CD4-positive, alpha-beta T cell (primary cell): ENCODE results near the gene AGBL1. TPM values are rescaled to one million over a fixed set of nuclear protein-coding genes. Genes with fewer than 3 reads are reported as not detected.

Source experiments
- ATAC-seq: fragments of 200-7000 bp; cut with Tn5 transposase; one replicate; pipeline ENCODE4 v1.10.0; 2022; ENCODE audit warnings: mild to moderate bottlenecking; ENCODE audit not compliant: poor library complexity
- CTCF ChIA-PET: fragments of 350-600 bp; sonication (Branson Sonifier 250); formaldehyde crosslinking; loops from one replicate; lab custom pipeline; 2021; ENCODE audit warnings: antibody characterized with exemption, inconsistent platforms; lab: Charles Lee
- POLR2A ChIA-PET: fragments of 350-600 bp; sonication (Branson Sonifier 250); formaldehyde crosslinking; loops from one replicate; lab custom pipeline; 2021; ENCODE audit warnings: antibody characterized with exemption, inconsistent platforms; lab: Charles Lee
- DNase-seq, 14 experiments: peaks; one replicate each; pipeline ENCODE4 v3.0.0-alpha.2; 2013 to 2020; ENCODE audit warnings: mixed read lengths in 2 of 14
- H3K27ac ChIP-seq, 2 donors: one replicate each; pipeline versions ENCODE4 v1.5.1 to v1.7.0; 2013; ENCODE audit warnings: low read length in 2 of 2, low read depth in 1 of 2, mild to moderate bottlenecking in 1 of 2
- H3K27me3 ChIP-seq, 2 experiments: 1 replicate in 1 of 2; 2 replicates in 1 of 2; pipeline versions ENCODE4 v1.6.1 to v1.7.0; 2013; ENCODE audit warnings: low read length in 2 of 2, control low read depth in 1 of 2, mild to moderate bottlenecking in 1 of 2, moderate library complexity in 1 of 2; ENCODE audit not compliant: insufficient read depth in 2 of 2, control insufficient read depth in 1 of 2
- H3K36me3 ChIP-seq: one replicate; pipeline ENCODE4 v1.6.1; 2013; ENCODE audit warnings: low read length, control low read depth; ENCODE audit not compliant: insufficient read depth
- H3K4me1 ChIP-seq: one replicate; pipeline ENCODE4 v1.6.1; 2013; ENCODE audit warnings: low read length, control low read depth; ENCODE audit not compliant: insufficient read depth
- H3K4me3 ChIP-seq: one replicate; pipeline ENCODE4 v1.5.1; 2013; ENCODE audit warnings: mild to moderate bottlenecking, low read length, moderate library complexity
- H3K9me3 ChIP-seq, 2 experiments: 1 replicate in 1 of 2; 2 replicates in 1 of 2; pipeline versions ENCODE4 v1.6.1 to v1.7.0; 2013; ENCODE audit warnings: low read length in 2 of 2, mild to moderate bottlenecking in 2 of 2, control low read depth in 1 of 2, moderate library complexity in 1 of 2; ENCODE audit not compliant: control insufficient read depth in 1 of 2, insufficient read depth in 1 of 2
- H3K27ac Mint-ChIP-seq: one replicate; pipeline ENCODE4 v1.8.0; 2020; ENCODE audit warnings: mixed read lengths
- H3K27me3 Mint-ChIP-seq: one replicate; pipeline ENCODE4 v1.8.0; 2021; ENCODE audit warnings: mixed read lengths
- H3K36me3 Mint-ChIP-seq: one replicate; pipeline ENCODE4 v1.8.0; 2021; ENCODE audit warnings: low read depth, mixed read lengths
- H3K4me1 Mint-ChIP-seq: one replicate; pipeline ENCODE4 v1.8.0; 2021; ENCODE audit warnings: low read depth, mixed read lengths
- H3K4me3 Mint-ChIP-seq: one replicate; pipeline ENCODE4 v1.8.0; 2020; ENCODE audit warnings: mild to moderate bottlenecking, mixed read lengths
- H3K9me3 Mint-ChIP-seq: one replicate; pipeline ENCODE4 v1.8.0; 2020; ENCODE audit warnings: mixed read lengths
- CTCF ChIP-seq: fragments of 200-600 bp; IDR thresholded peaks from one replicate; pipeline ENCODE4 v1.8.0; 2022; ENCODE audit warnings: antibody characterized with exemption, mild to moderate bottlenecking
- intact Hi-C, 2 experiments: fragments of 100-400 bp; cut with DNase I in 1 of 2; cut with micrococcal nuclease in 1 of 2; formaldehyde crosslinking; loops; one replicate each; pipeline versions ENCODE4 v1.15.1 to v1.9.0; 2023 to 2025; cut with DNase I, micrococcal nuclease
- total RNA-seq, 174 experiments: library from RNA in 2 of 174; stranded (reverse) in 2 of 174; gene quantifications; one replicate each; pipeline ENCODE4 v1.2.3 and lab custom pipeline; 2021 to 2026

AGBL1 gene
- total RNA-seq, 2 experiments from 2014 or later, result not detected

- Mint-ChIP-seq H3K27me3 (peaks cover 28% of the 10 kb centered on the region), H3K4me3 (no peak overlapping the region), H3K36me3 (no peaks in the 10 kb centered on the region), H3K9me3 (no peaks in the 10 kb centered on the region), H3K4me1 (no peaks in the 10 kb centered on the region), H3K27ac (no peak overlapping the region)
- Histone ChIP-seq H3K9me3 (no peaks in the 10 kb centered on the region), H3K4me1 (no peaks in the 10 kb centered on the region), H3K4me3 (no peak overlapping the region), H3K27me3 (peaks cover 0 to 9% of the 10 kb centered on the region in 2 experiments), H3K36me3 (no peaks in the 10 kb centered on the region), H3K27ac (no peak overlapping the region)
- ChIA-PET CTCF (no interaction called here), POLR2A (no interaction called here)
- no peak for TF ChIP-seq CTCF
- intact Hi-C loops, result no loop called here
- no peak for ATAC-seq
- no peak for DNase-seq
These were observed 826.7 kb downstream of the AGBL1 start for GRCh38 chr15:86906376-86906775.

DNA sequence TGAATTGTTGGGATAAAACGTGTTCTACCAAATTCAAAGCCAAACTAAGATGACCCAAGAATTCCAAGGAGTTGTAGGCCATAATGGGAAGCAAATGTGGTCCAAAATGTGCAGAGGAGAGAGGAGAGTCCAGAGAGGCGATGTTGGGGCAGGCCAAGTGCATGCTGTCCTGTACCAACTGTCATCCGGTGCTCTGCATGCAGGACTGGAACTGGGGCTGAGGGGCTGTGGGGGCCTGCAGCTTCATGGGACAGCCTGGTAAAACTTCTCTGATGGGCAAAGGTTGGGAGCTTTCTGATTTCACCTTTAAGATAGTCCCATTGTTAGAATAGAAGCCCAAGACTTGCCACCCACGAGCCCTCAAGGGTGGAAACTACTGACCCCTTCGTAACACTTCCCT is 831.4 kb downstream of the AGBL1 start:
- Histone ChIP-seq H3K27me3 (no peaks in the 10 kb centered on the region), H3K4me1 (no peaks in the 10 kb centered on the region), H3K9me3 (no peaks in the 10 kb centered on the region), H3K4me3 (no peak overlapping the region), H3K36me3 (no peaks in the 10 kb centered on the region), H3K27ac (no peak overlapping the region)
- intact Hi-C loops, result no loop called here
- H3K27me3 Mint-ChIP-seq, result peaks cover 15% of the 10 kb centered on the region
- H3K9me3 Mint-ChIP-seq, result no peaks in the 10 kb centered on the region
- H3K4me3 Mint-ChIP-seq, result no peak overlapping the region
- POLR2A ChIA-PET, result no interaction called here
- no peak overlapping the region for H3K27ac Mint-ChIP-seq
- CTCF ChIA-PET, result no interaction called here
- H3K4me1 Mint-ChIP-seq, result no peaks in the 10 kb centered on the region
- no peaks in the 10 kb centered on the region for H3K36me3 Mint-ChIP-seq
- DNase-seq (no peak), ATAC-seq (no peak)
- no peak for TF ChIP-seq CTCF

GRCh38 chr15:86912661-86913060 is 833.0 kb downstream of the AGBL1 start:
- no peaks in the 10 kb centered on the region for H3K27me3 ChIP-seq
- Mint-ChIP-seq H3K27me3 (peaks cover 5% of the 10 kb centered on the region), H3K4me3 (no peak overlapping the region), H3K9me3 (no peaks in the 10 kb centered on the region), H3K4me1 (no peaks in the 10 kb centered on the region), H3K36me3 (no peaks in the 10 kb centered on the region), H3K27ac (no peak overlapping the region)
- ChIA-PET POLR2A (no interaction called here), CTCF (no interaction called here)
- no peaks in the 10 kb centered on the region for H3K36me3 ChIP-seq
- intact Hi-C loops, result no loop called here
- no peak overlapping the region for H3K27ac ChIP-seq
- H3K9me3 ChIP-seq, result no peaks in the 10 kb centered on the region
- H3K4me1 ChIP-seq, result no peaks in the 10 kb centered on the region
- TF ChIP-seq CTCF, result no peak
- ATAC-seq (no peak), DNase-seq (no peak)
- no peak overlapping the region for H3K4me3 ChIP-seq
